ENCODE data around the gene PDZK1IP1. TPM values are rescaled to one million over a fixed set of nuclear protein-coding genes. Genes with fewer than 3 reads are reported as not detected.
A peak's percentile ranks its signal among the peaks of the same experiment; 100 is the strongest.
"Not testable (repeated sequence)": the region's sequence is repeated elsewhere in the genome, so short reads cannot be mapped to it uniquely, and the experiment has no call there.

Gene PDZK1IP1
- total RNA-seq, 1 experiment from 2014 or later: not detected

- H3K4me2 ChIP-seq (ENCODE audit: low read length): no peak overlapping the region
- POLR2A ChIA-PET: no interaction called here
- intact Hi-C loops (cut with micrococcal nuclease): no loop called here
- H3K9me3 ChIP-seq (ENCODE audit: control insufficient read depth in 1 of 2, insufficient read depth in 1 of 2, low read depth in 1 of 2, low read length in 2 of 2): no peaks in the 10 kb centered on the region
- H4K20me1 ChIP-seq (ENCODE audit: insufficient read depth): no peaks in the 10 kb centered on the region
- no peak overlapping the region for H3K27ac ChIP-seq (ENCODE audit: low read depth, low read length)
- DNase-seq (ENCODE audit: low read depth, low spot score) (no peak), ATAC-seq (peak; percentile 58; the same call in 1 of the 2 replicates)
- BruUV-seq (replicated peaks): no TSS peak
- H3K79me2 ChIP-seq (ENCODE audit: insufficient read depth, low read length): no peaks in the 10 kb centered on the region
- no peaks in the 10 kb centered on the region for H3K9me2 ChIP-seq (ENCODE audit: insufficient read depth)
- H3K27me3 ChIP-seq (ENCODE audit: insufficient read depth, low read length): no peaks in the 10 kb centered on the region
- RAD21 ChIA-PET (ENCODE audit: low non-redundant PET in 1 of 2, low total read pairs in 2 of 2, uncharacterized antibody in 2 of 2, unreplicated experiment in 2 of 2): no interaction called here
- H3K4me3 ChIP-seq (replicated peaks in 1 of 2; ENCODE audit: low read depth in 1 of 2, low read length in 2 of 2): no peak overlapping the region
- H3K4me1 ChIP-seq (ENCODE audit: control insufficient read depth in 1 of 2, insufficient read depth in 2 of 2, low read length in 2 of 2): no peaks in the 10 kb centered on the region
- TF ChIP-seq CTCF (IDR thresholded peaks at IDR 0.05 in 2 of 3, conservative IDR thresholded peaks at IDR 0.05 in 1 of 3; ENCODE audit: borderline replicate concordance in 1 of 3, insufficient read depth in 1 of 3, low read depth in 2 of 3, low read length in 2 of 3) (0 out of 6 replicates have a peak, but pooled peaks of 1 of the 3 experiments have one; percentile 4), CBX3 (IDR thresholded peaks at IDR 0.05; ENCODE audit: low read depth) (no peak)
- CTCF ChIA-PET: interaction anchor here (0.9 kb wide), 1 partner anchor 32 kb away, joined by 5 read pairs; no protein-coding TSS in a partner anchor
- no peak overlapping the region for H2AFZ ChIP-seq (ENCODE audit: low read depth, low read length, poor library complexity, severe bottlenecking)
- no peak overlapping the region for H3K9ac ChIP-seq (ENCODE audit: low read length)
- H3K36me3 ChIP-seq (ENCODE audit: control insufficient read depth in 1 of 2, insufficient read depth in 2 of 2, low read length in 2 of 2): no peaks in the 10 kb centered on the region
Observed at GRCh38 chr1:47147047-47147785, 42.6 kb downstream of the PDZK1IP1 start.

DNA sequence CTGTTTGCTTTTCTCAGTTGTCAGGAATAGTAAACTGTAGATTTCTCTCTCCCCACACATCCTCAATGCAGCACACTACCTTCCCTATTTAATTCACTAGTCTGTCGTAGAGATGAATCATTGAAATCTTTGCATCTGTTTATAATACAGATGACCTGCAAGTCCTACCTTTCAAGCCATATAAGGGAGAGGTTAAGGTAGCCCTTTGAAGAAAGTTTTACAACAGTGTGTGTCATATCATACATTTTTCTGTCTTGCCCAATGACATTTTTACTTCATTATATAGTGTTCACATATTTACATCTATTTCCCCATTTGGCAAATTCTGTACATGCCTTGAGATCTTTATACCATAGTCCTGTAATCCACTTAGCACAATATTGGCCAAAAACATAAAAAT, 43.3 kb downstream of the PDZK1IP1 start:
- H3K79me2 ChIP-seq (ENCODE audit: insufficient read depth, low read length); H2AFZ ChIP-seq (ENCODE audit: low read depth, low read length, poor library complexity, severe bottlenecking); DNase-seq (ENCODE audit: low read depth, low spot score); H3K4me2 ChIP-seq (ENCODE audit: low read length); H3K9me2 ChIP-seq (ENCODE audit: insufficient read depth); H3K9me3 ChIP-seq (ENCODE audit: control insufficient read depth in 1 of 2, insufficient read depth in 1 of 2, low read depth in 1 of 2, low read length in 2 of 2); intact Hi-C loops (cut with micrococcal nuclease); H3K4me1 ChIP-seq (ENCODE audit: control insufficient read depth in 1 of 2, insufficient read depth in 2 of 2, low read length in 2 of 2); H4K20me1 ChIP-seq (ENCODE audit: insufficient read depth); H3K4me3 ChIP-seq (replicated peaks in 1 of 2; ENCODE audit: low read depth in 1 of 2, low read length in 2 of 2); POLR2A ChIA-PET; H3K27me3 ChIP-seq (ENCODE audit: insufficient read depth, low read length); H3K36me3 ChIP-seq (ENCODE audit: control insufficient read depth in 1 of 2, insufficient read depth in 2 of 2, low read length in 2 of 2); RAD21 ChIA-PET (ENCODE audit: low non-redundant PET in 1 of 2, low total read pairs in 2 of 2, uncharacterized antibody in 2 of 2, unreplicated experiment in 2 of 2); ATAC-seq; CTCF ChIA-PET; BruUV-seq (replicated peaks); H3K9ac ChIP-seq (ENCODE audit: low read length); H3K27ac ChIP-seq (ENCODE audit: low read depth, low read length): not testable (repeated sequence)

Data from HCT116 (cell line).